MM.1S (cell line): Measurements from ENCODE around the gene TRMT61A.

ENCODE experiments used
- DNase-seq: peaks from one replicate; pipeline ENCODE4 v3.0.0-alpha.2; 2015
- H2AFZ ChIP-seq: fragments of 300-600 bp; sonication (generic); 2 replicates; pipeline ENCODE4 v1.6.0; 2016; ENCODE audit warnings: antibody characterized with exemption, low read length
- H3F3A ChIP-seq: fragments of 300-600 bp; sonication (generic); 2 replicates; pipeline ENCODE4 v1.6.1; 2016; ENCODE audit warnings: mild to moderate bottlenecking, antibody characterized with exemption, low read length, moderate library complexity, mixed read lengths; ENCODE audit not compliant: insufficient read depth
- H3K27ac ChIP-seq: fragments of 300-600 bp; sonication (generic); 2 replicates; pipeline ENCODE4 v1.5.1; 2016; ENCODE audit warnings: mild to moderate bottlenecking, low read length
- H3K27me3 ChIP-seq: fragments of 300-600 bp; sonication (generic); replicated peaks from 2 replicates; pipeline ENCODE4 v1.6.0; 2016; ENCODE audit warnings: low read length; ENCODE audit not compliant: insufficient read depth
- H3K36me3 ChIP-seq: fragments of 300-600 bp; sonication (generic); replicated peaks from 2 replicates; pipeline ENCODE4 v1.6.1; 2016; ENCODE audit warnings: mild to moderate bottlenecking, low read length, mixed read lengths; ENCODE audit not compliant: insufficient read depth
- H3K4me1 ChIP-seq: fragments of 300-600 bp; sonication (generic); 2 replicates; pipeline ENCODE4 v1.6.1; 2016; ENCODE audit warnings: low read length, mixed read lengths
- H3K4me2 ChIP-seq: fragments of 300-600 bp; sonication (generic); 2 replicates; pipeline ENCODE4 v1.6.0; 2016; ENCODE audit warnings: low read depth, low read length
- H3K4me3 ChIP-seq: fragments of 300-600 bp; sonication (generic); 2 replicates; pipeline ENCODE4 v1.5.1; 2016; ENCODE audit warnings: low read length, mixed read lengths
- H3K79me2 ChIP-seq: fragments of 300-600 bp; sonication (generic); 2 replicates; pipeline ENCODE4 v1.6.1; 2016; ENCODE audit warnings: mixed run types, low read length, mixed read lengths
- H3K9ac ChIP-seq: fragments of 300-600 bp; sonication (generic); 2 replicates; pipeline ENCODE4 v1.6.1; 2016; ENCODE audit warnings: low read length, mixed read lengths
- H3K9me2 ChIP-seq: fragments of 300-600 bp; sonication (generic); replicated peaks from 2 replicates; pipeline ENCODE4 v1.6.1; 2016; ENCODE audit warnings: mild to moderate bottlenecking, low read length, mixed read lengths; ENCODE audit not compliant: insufficient read depth
- H3K9me3 ChIP-seq: fragments of 300-600 bp; sonication (generic); replicated peaks from 2 replicates; pipeline ENCODE4 v1.6.1; 2016; ENCODE audit warnings: mild to moderate bottlenecking, low read length, mixed read lengths; ENCODE audit not compliant: insufficient read depth
- H4K20me1 ChIP-seq: fragments of 300-600 bp; sonication (generic); 2 replicates; pipeline ENCODE4 v1.6.1; 2016; ENCODE audit warnings: mild to moderate bottlenecking, low read length, moderate library complexity, mixed read lengths; ENCODE audit not compliant: insufficient read depth
- EZH2 ChIP-seq: fragments of 300-600 bp; sonication (generic); optimal IDR thresholded peaks from 2 replicates; pipeline ENCODE3; 2017; ENCODE audit warnings: low read depth, mild to moderate bottlenecking, antibody characterized with exemption, low read length, mixed read lengths
- EZH2phosphoT487 ChIP-seq: fragments of 300-600 bp; sonication (generic); IDR thresholded peaks from 2 replicates; pipeline ENCODE4 v1.6.1; 2018; ENCODE audit warnings: antibody characterized with exemption, low read length
- TF ChIP-seq, protein P1 (sequence below): fragments of 300-600 bp; sonication (generic); IDR thresholded peaks from 2 replicates; pipeline ENCODE4 v1.5.1; 2016; ENCODE audit warnings: antibody characterized with exemption, low read length, mixed read lengths

The TRMT61A gene

DNA sequence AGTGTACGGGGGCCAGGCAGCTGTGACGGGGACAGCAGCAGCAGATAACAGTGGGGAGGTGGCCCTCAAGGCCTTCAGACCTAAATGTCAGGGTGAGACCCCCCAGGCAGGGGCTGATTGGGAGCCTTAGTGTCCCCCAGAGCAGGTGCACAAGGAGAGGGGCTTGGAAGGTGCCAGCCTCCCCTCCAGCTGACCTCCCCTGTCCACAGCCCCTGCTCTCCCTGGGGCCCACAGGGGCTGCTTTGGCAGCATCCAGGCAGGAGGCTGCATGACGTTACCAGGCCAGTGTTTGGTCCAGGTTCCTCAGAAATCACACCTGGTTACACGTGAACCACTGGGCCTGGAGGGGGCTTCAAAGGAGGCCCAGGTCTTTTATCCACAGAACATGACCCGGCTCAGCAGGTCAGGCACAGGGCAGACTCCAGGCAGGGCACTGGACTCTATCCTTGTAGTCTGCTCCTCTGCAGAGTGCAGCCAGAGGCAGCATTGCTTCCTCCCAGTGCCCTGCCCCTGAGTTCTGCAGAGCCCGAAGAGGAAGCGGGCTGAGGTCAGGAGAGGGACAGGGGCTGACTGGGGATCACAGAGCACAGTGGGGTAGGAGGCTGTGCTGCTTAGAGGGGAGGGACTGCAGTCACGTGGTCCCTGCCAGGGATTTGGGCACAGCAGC is 2.6 kb upstream of the TRMT61A start:
- no peak overlapping the region for H3K27ac ChIP-seq
- H2AFZ ChIP-seq: no peak overlapping the region
- TF ChIP-seq EZH2: no peak
- no peak for TF ChIP-seq EZH2phosphoT487
- TF ChIP-seq, protein P1, sequence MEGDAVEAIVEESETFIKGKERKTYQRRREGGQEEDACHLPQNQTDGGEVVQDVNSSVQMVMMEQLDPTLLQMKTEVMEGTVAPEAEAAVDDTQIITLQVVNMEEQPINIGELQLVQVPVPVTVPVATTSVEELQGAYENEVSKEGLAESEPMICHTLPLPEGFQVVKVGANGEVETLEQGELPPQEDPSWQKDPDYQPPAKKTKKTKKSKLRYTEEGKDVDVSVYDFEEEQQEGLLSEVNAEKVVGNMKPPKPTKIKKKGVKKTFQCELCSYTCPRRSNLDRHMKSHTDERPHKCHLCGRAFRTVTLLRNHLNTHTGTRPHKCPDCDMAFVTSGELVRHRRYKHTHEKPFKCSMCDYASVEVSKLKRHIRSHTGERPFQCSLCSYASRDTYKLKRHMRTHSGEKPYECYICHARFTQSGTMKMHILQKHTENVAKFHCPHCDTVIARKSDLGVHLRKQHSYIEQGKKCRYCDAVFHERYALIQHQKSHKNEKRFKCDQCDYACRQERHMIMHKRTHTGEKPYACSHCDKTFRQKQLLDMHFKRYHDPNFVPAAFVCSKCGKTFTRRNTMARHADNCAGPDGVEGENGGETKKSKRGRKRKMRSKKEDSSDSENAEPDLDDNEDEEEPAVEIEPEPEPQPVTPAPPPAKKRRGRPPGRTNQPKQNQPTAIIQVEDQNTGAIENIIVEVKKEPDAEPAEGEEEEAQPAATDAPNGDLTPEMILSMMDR: no peak
- no peak overlapping the region for H3K4me2 ChIP-seq
- no peaks in the 10 kb centered on the region for H3F3A ChIP-seq
- no peaks in the 10 kb centered on the region; the same call in 1 of the 2 replicates for H3K27me3 ChIP-seq
- DNase-seq: no peak
- no peaks in the 10 kb centered on the region for H3K4me1 ChIP-seq
- no peaks in the 10 kb centered on the region for H3K9me2 ChIP-seq
- no peaks in the 10 kb centered on the region for H3K9me3 ChIP-seq
- H3K4me3 ChIP-seq: no peak overlapping the region
- H3K36me3 ChIP-seq: no peaks in the 10 kb centered on the region
- H4K20me1 ChIP-seq: no peaks in the 10 kb centered on the region
- H3K9ac ChIP-seq: no peak overlapping the region
- peaks cover 29% of the 10 kb centered on the region for H3K79me2 ChIP-seq

DNA sequence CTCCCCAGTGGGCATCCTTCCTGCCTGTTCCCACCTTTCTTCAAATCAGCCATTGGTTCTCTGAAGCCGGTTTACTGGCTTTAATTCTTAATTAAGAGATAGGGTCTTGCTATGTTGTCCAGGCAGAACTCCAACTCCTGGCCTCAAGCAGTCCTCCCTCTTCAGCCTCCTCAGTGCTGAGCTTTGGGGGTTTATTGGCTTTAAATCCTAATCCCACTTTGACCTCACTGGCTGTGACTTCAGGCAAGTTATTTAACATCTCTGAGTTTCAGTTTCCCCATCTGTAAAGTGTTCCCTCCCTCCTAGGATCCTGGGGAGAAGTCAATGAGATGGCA is 2.1 kb upstream of the TRMT61A start:
- Histone ChIP-seq H3K9me2 (no peaks in the 10 kb centered on the region), H3K4me3 (no peak overlapping the region), H4K20me1 (no peaks in the 10 kb centered on the region), H3K9me3 (no peaks in the 10 kb centered on the region), H3F3A (no peaks in the 10 kb centered on the region), H3K9ac (no peak overlapping the region), H3K27ac (no peak overlapping the region), H3K36me3 (no peaks in the 10 kb centered on the region), H3K27me3 (no peaks in the 10 kb centered on the region; the same call in 1 of the 2 replicates), H2AFZ (no peak overlapping the region), H3K79me2 (peaks cover 31% of the 10 kb centered on the region), H3K4me2 (no peak overlapping the region), H3K4me1 (no peaks in the 10 kb centered on the region)
- no peak for DNase-seq
- TF ChIP-seq, protein P1: no peak
- no peak for TF ChIP-seq EZH2
- no peak for TF ChIP-seq EZH2phosphoT487

DNA sequence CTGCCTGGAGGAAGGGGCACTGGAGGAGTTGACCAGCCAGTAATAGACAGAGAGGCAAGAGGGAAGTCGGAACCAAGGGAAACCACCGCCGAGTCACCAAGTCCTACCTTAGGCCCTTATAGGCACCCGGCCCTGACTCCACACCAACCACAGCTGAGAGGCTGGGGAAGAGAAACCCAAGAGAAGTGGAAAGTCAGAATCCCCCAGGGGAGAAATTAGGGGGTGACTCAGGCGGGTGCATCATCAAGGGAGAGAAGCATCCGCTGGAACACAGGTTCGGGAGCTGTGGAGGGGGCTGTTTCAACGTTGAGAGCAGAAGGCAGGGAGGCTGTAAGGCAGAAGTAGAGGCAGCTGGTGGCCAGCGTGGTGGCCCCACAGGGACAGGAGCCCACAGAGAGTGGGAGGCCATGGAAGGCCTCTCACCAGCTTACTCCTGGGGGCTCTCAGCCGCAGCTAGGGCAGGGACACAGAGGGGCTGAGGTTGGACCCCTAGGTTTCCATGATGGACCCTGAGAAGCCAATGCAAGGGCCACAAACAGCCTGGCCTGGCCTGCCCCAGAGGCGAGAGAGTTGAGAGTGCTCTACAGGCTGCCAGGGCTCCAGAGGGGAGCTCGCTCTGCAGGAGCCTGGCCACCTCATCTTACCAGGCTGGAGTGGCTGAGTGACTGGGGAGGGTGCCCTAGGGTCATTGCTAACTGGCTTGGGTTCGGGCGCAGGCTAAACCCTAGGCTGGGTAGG is 1.4 kb upstream of the TRMT61A start:
- TF ChIP-seq, protein P1: no peak
- TF ChIP-seq EZH2 (no peak), EZH2phosphoT487 (no peak)
- H3K4me2 ChIP-seq: peak overlapping the region; percentile 70; the same call in 1 of the 2 replicates
- DNase-seq: no peak
- H3F3A ChIP-seq: no peaks in the 10 kb centered on the region
- no peak overlapping the region for H2AFZ ChIP-seq
- H3K79me2 ChIP-seq: peaks cover 31% of the 10 kb centered on the region
- H3K27ac ChIP-seq: no peak overlapping the region
- no peaks in the 10 kb centered on the region for H4K20me1 ChIP-seq
- H3K9ac ChIP-seq: no peak overlapping the region
- H3K4me3 ChIP-seq: no peak overlapping the region
- H3K27me3 ChIP-seq: no peaks in the 10 kb centered on the region; the same call in 1 of the 2 replicates
- H3K9me3 ChIP-seq: no peaks in the 10 kb centered on the region
- no peaks in the 10 kb centered on the region for H3K4me1 ChIP-seq
- no peaks in the 10 kb centered on the region for H3K9me2 ChIP-seq
- no peaks in the 10 kb centered on the region for H3K36me3 ChIP-seq
